NCI-H2196 (cell line): Measurements from ENCODE around the gene PIGR.

Experiments used
- DNase-seq: peaks from one replicate; lab custom pipeline; 2025; ENCODE audit not compliant: unreplicated experiment; lab: John Stamatoyannopoulos, UW

PIGR gene

DNA sequence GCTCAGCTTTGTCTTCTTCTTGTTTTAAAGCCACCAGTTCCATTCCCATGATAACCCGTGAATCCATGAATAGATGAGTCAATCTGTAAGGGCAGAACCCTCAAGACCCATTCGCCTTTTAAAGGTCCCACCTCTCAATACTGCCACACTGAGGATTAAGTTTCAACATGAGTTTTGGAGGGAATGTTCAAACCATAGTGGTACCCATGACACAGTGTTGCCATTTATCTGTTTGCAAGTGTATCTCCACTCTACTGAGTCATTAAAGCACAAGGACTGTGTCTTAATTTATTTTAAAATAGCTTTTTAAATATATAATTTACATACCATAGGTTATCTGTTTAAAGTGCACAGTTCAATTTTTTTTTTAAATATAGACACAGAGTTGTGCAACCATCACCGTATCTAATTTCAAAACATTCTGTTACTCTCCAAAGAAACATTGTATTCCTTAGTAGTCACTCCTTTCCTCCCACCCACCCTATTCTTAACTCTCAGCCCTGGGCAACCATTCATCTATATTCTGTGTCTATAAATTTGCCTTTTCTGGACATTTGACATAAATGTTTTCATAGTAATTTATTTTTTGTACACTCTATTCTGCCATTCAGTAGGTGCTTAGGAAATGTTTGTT is 53.8 kb downstream of the PIGR start:
- no peak for DNase-seq

DNA sequence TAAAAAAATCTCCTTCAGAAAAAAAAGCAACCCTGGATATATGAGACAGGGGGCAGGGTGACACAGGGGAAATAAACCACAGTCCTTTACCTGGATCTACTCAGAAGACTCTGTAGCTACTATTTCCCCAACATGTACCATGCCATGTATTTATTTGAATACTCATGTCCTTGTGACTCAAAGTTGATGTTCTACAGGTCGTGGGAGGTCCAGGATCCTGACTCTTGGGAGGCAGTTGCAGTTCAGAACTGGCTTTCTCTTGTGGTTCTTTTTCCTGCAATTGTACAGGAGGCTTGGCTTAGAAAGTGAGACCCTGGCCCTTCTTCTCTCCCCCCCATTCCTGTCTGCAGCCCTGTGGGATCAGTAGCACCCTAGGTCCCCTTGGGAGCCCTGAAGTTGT is 54.9 kb downstream of the PIGR start:
- no peak for DNase-seq

DNA sequence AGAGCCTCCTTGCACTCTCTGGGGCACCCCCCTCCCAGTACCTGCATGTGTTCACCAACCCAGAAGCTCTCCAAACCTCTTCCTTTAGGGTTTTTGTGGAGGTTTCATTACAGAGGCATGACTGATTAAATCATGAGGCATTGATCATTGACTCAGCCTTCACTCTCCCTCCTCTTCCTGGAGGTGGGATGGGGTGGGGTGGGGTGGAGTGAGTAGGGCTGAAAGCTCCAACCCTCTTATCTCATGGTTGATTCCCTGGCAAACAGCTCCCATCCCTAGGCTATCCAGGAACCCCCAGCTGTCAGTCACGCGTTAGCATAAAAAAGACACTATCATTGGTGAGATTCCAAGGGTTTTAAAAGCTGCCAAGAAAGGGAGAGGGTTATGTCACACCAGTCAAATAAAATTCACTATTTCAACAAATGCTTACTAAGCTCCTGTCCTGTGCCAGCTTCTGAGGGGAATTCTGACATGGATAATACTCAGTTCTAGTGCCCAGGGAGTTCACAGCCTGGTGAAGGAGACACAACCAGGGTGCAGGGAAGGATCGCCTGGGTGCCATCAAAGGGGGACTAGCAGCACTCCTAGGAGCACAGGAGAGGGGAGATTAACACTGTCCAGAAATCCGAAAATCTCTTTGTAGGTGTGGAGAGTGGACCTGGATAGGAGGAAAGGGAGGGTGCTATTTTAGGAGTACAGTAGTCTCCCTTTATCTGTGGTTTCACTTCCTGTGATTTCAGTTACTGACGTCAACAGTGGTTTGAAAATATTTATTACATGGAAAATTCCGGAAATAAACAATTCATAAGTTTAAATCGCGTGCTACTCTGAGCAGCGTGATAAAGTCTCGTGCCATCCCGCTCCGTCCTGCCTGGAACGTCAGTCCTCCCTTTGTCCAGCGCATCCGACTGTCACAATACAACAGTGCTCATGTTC is 55.9 kb downstream of the PIGR start:
- no peak for DNase-seq

DNA sequence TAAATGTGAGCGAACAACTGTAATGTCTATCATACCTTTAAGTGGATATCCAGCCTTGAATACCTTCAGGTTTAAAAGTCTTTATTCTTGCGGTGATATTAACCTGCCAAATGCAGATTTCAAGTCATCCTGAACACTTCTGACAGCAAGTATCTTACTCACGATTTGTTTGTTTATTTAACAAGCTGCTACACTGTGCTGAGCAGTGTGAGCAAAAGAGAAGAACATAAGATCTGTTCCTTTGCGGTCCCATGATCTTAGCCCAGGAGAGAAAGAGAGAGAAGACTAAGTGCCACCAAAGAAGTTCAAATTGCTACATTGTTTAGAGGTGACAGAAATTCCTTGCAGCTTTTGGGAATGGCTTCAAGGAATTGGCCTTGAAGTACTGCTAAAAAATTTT is 58.6 kb downstream of the PIGR start:
- DNase-seq, result no peak

DNA sequence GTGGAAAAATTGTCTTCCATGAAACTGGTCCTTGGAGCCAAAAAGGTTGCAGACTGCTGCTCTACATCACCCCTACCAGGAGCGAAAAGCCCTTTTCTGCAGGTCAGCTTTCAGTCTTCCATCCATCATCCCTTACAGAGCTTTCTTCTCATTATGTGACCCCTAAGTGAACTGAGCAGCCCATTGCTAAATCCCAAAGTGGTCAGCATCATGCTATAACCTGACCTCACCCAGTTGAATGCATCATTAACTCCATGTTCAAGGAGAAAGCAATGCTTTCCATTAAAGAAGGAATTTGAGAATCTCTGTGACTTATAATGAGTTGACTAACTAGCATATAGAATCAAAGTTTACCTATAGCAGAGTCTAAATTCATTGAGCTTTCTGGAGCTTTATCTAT is 59.4 kb downstream of the PIGR start:
- DNase-seq, result no peak

DNA sequence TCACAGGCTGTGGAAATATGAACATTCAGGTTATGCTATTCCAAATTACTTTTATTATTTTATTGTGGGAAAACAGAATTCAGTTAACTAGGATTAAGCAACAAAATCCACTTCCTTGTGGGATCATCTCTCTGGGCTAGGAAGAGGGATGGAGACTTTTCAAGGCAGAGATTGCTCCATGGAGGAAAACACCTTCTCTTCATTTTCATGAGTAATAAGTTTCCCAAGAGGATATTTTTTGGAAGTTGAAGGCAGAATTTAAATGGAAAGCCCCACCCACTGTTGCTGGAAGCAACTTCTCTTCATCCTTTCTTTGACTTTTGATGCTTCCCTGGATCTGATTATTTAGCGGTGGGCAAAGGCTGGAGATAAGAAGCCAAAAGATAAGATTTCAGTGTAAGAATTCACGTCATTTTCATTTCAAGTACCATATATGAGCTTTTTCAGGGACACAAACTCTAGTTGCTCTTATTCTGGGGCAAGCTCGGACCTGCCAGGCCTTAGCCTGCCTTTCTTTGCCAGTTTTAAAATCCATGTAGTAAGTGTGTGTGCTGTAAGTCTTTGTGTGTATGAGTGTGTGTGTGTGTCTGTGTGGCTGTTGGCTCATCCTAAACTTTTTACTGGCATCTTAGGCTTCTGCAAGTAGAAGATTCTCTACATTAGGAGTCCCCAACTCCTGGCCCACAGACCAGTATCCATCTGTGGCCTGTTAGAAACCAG is 60.8 kb downstream of the PIGR start:
- no peak for DNase-seq

DNA sequence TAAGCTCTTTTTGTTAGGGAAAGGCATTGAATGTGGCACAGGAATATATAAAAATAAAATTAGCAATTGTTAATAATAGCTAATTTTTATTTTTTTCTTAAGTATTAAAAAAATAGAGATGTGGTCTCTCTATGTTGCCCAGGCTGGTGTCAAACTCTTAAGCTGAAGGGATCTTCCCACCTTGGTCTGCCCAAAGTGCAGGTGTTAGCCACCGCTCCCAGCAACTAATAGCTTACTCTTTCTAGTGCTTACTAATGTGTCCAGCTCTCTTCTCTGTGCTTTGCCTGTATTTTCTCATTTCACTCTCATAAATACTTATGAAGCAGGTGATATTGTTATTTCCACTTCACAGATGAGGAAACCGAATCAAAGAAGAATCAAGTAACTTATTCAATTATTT is 62.4 kb downstream of the PIGR start:
- no peak for DNase-seq

DNA sequence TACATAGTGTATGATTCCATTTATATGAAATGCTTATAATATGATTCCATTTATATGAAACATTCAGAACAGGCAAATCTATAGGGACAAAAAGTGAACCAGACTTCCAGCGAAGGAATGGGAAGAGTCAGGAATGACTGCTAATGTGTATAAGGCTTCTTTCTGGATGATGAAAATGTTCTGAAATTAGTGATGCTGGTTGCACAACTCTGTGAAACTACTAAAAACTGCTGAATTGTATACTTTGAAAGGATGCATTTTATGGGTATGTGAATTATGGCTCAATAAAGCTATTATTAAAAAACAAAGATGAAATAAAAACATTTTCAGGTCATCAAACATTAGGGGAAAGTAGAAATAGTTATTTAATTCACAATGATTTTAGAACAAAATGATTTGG is 63.1 kb downstream of the PIGR start:
- DNase-seq, result no peak

DNA sequence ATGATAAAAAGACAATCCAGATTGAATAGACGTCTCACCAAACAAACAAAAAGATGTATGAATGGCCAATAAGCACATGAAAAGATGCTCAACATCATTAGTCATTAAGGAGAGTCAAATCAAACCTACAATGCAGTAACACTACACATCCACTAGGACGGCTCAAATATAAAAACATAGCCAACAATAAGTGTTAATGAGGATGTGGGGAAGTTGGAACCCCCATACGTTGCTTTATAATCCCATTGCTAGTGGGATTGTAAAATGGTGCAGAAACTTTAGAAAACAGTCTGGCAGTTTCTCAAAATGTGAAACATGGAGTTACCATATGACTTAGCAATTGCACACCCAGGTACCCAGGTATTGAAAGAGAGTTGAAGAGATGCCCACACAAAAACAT is 63.7 kb downstream of the PIGR start:
- DNase-seq, result no peak

DNA sequence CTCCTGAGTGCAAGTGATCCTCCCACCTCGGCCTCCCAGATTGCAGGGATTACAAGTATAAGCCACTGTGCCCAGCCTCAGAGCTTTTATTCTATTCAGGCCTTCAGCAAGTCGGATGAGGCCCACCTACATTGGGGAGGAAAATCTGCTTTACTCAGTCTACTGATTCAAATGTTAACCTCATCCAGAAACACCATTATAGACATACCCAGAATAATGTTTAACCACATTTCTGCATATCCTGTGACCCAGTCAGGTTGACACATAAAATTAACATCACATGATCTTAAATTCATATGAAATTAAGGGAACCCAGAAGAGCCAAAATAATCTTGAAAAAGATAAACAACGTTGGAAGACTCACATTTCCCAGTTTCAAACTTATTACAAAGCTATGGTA is 66.0 kb downstream of the PIGR start:
- no peak for DNase-seq
